ENCODE results near the gene IL11. TPM values are rescaled to one million over a fixed set of nuclear protein-coding genes. Genes with fewer than 3 reads are reported as not detected.

The IL11 gene
- total and polyA plus RNA-seq, 2 donors (not counting 3 experiments of a cell fraction or from before 2014, with no cell fraction given) = not detected

DNA sequence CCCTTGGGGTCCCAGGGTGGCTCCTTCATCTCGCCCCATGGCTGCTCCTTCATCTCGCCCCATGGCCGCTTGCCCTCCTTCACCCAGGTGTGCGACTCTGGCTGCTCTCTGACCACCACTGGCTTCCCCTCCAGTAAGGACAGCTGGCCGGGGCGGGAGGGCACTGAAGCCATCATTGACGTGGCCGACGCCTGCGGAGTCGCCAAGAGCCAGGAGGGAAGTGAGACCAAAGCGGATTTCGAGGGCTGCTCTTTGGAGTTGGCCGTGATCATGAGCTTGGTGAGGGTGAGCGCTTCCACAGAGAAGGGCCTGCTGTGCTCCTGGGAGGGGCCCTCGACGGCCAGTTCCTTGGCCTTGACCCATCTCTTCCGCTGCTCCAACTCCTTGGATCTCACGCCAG lies 11.8 kb downstream of the IL11 start:
- Histone ChIP-seq H3K9me3 (replicated peaks; ENCODE audit: control insufficient read depth, insufficient read depth, low read length) (no peaks in the 10 kb centered on the region), H3K79me2 (ENCODE audit: control insufficient read depth, insufficient read depth, low read length) (no peaks in the 10 kb centered on the region), H3K9me1 (replicated peaks; ENCODE audit: control insufficient read depth, extremely low read depth, insufficient read depth, low read length) (no peaks in the 10 kb centered on the region), H3K4me3 (replicated peaks in 1 of 3; ENCODE audit: insufficient read depth in 1 of 3, low read depth in 1 of 3, low read length in 3 of 3) (no peak overlapping the region), H3K27me3 (ENCODE audit: control insufficient read depth in 2 of 2, insufficient read depth in 2 of 2, low read length in 2 of 2) (peaks cover 12 to 15% of the 10 kb centered on the region in 2 experiments), H3K9ac (replicated peaks; ENCODE audit: extremely low read depth, insufficient read depth, low read length) (no peak overlapping the region), H3K4me1 (ENCODE audit: control insufficient read depth, extremely low read depth, insufficient read depth, low read length) (peaks cover 3% of the 10 kb centered on the region), H2AFZ (ENCODE audit: low read depth, low read length) (no peak overlapping the region), H3K4me2 (ENCODE audit: insufficient read depth, low read length) (no peak overlapping the region), H3K36me3 (ENCODE audit: control insufficient read depth in 2 of 2, extremely low read depth in 1 of 2, insufficient read depth in 2 of 2, low read length in 2 of 2) (no peaks in the 10 kb centered on the region), H3K27ac (ENCODE audit: insufficient read depth, low read depth, low read length) (no peak overlapping the region), H4K20me1 (replicated peaks; ENCODE audit: control insufficient read depth, extremely low read depth, insufficient read depth, low read length) (no peaks in the 10 kb centered on the region)
- intact Hi-C loops (cut with micrococcal nuclease) (no loop called here), dilution Hi-C loops (cut with MboI; ENCODE audit: extremely low pct_ligation_motif_present, low sequenced_read_pairs) (no loop called here)
- DNase-seq (ENCODE audit: low read depth, low spot score) = no peak
- no TSS peak for BruUV-seq (replicated peaks)
- CTCF ChIA-PET = interaction anchor here (1.1 kb wide), 1 partner anchor 19 kb away, joined by 3 read pairs; the partner anchor contains the start of gene KMT5C
- POLR2A ChIA-PET = interaction anchor here (1.0 kb wide), 1 partner anchor 19 kb away, joined by 3 read pairs; the partner anchor contains the start of gene KMT5C
- TF ChIP-seq MYC (IDR thresholded peaks at IDR 0.05; ENCODE audit: low read depth, low read length) = no peak
- TF ChIP-seq JUN (IDR thresholded peaks at IDR 0.05; ENCODE audit: borderline replicate concordance, insufficient read depth, insufficient read length, low read depth) = no peak
- no peak for TF ChIP-seq POLR2AphosphoS5 (IDR thresholded peaks at IDR 0.05; ENCODE audit: insufficient read depth, low read depth, low read length)
- TF ChIP-seq GATA2 (IDR thresholded peaks at IDR 0.05; ENCODE audit: insufficient read depth, insufficient read length, low read depth, low read length) = no peak
- no peak for FAIRE-seq

- TF ChIP-seq EZH2 (IDR thresholded peaks at IDR 0.05; ENCODE audit: borderline replicate concordance, low read depth, low read length, severe bottlenecking) (peak; percentile 35), POLR2AphosphoS5 (IDR thresholded peaks at IDR 0.05; ENCODE audit: insufficient read depth, low read depth, low read length) (no peak)
- no peaks in the 10 kb centered on the region for H4K20me1 ChIP-seq (replicated peaks; ENCODE audit: control insufficient read depth, extremely low read depth, insufficient read depth, low read length)
- intact Hi-C loops (cut with micrococcal nuclease) (no loop called here), dilution Hi-C loops (cut with MboI; ENCODE audit: extremely low pct_ligation_motif_present, low sequenced_read_pairs) (no loop called here)
- H3K27ac ChIP-seq (ENCODE audit: insufficient read depth, low read depth, low read length) = no peak overlapping the region
- H3K36me3 ChIP-seq (ENCODE audit: control insufficient read depth in 2 of 2, extremely low read depth in 1 of 2, insufficient read depth in 2 of 2, low read length in 2 of 2) = no peaks in the 10 kb centered on the region
- H3K4me1 ChIP-seq (ENCODE audit: control insufficient read depth, extremely low read depth, insufficient read depth, low read length) = peaks cover 4% of the 10 kb centered on the region
- H2AFZ ChIP-seq (ENCODE audit: low read depth, low read length) = no peak overlapping the region
- ChIA-PET CTCF (interaction anchor here (0.9 kb wide), 1 partner anchor 10 kb away, joined by 3 read pairs; no protein-coding TSS in a partner anchor), POLR2A (no interaction called here)
- H3K4me2 ChIP-seq (ENCODE audit: insufficient read depth, low read length) = no peak overlapping the region
- BruUV-seq (replicated peaks) = no TSS peak
- FAIRE-seq (no peak), DNase-seq (ENCODE audit: low read depth, low spot score) (no peak)
- H3K27me3 ChIP-seq (ENCODE audit: control insufficient read depth in 2 of 2, insufficient read depth in 2 of 2, low read length in 2 of 2) = peaks cover 26 to 31% of the 10 kb centered on the region in 2 experiments
- no peaks in the 10 kb centered on the region for H3K9me3 ChIP-seq (replicated peaks; ENCODE audit: control insufficient read depth, insufficient read depth, low read length)
- no peak overlapping the region for H3K4me3 ChIP-seq (replicated peaks in 1 of 3; ENCODE audit: insufficient read depth in 1 of 3, low read depth in 1 of 3, low read length in 3 of 3)
- no peak overlapping the region for H3K9ac ChIP-seq (replicated peaks; ENCODE audit: extremely low read depth, insufficient read depth, low read length)
- no peaks in the 10 kb centered on the region for H3K79me2 ChIP-seq (ENCODE audit: control insufficient read depth, insufficient read depth, low read length)
- H3K9me1 ChIP-seq (replicated peaks; ENCODE audit: control insufficient read depth, extremely low read depth, insufficient read depth, low read length) = no peaks in the 10 kb centered on the region
Measured at GRCh38 chr19:55355213-55355821, 14.9 kb downstream of the IL11 start.
